ENCODE results near the gene SLC9A3. TPM values are rescaled to one million over a fixed set of nuclear protein-coding genes. Genes with fewer than 3 reads are reported as not detected.

SLC9A3 gene
- total RNA-seq, 4 donors from 2014 or later, result 5.9 to 8.2 (median 7.6) TPM

DNA sequence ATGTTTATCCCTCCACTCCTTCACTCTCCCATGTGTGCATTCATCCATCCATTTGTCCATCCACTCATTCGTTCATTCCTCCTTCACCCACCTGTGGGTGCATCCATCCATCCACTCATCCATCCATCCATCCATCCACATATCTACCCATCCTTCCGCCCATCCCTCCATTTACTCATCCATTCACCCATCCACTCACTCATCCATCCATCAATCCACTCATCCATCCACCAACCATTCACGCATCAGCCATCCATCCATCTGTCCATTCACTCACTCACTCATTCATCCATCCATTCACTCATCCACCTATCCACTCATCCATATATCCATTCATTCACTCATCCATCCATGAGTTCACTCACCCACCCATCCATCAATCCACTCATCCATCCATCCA lies 7.3 kb downstream of the SLC9A3 start:
- H3K9me3 ChIP-seq, result no peaks in the 10 kb centered on the region
- H3K27me3 ChIP-seq, result peaks cover 3% of the 10 kb centered on the region
- intact Hi-C loops (cut with DNase I), result no loop called here
- 93 to 95% methylated on average over 3 of the region's 3 CpGs for WGBS, 2 donors
- no peak overlapping the region for H3K4me3 ChIP-seq (replicated peaks in 1 of 3)
- TF ChIP-seq CTCF (IDR thresholded peaks at IDR 0.05) (no peak), POLR2A (IDR thresholded peaks at IDR 0.05) (no peak)
- DNase-seq, result no peak
- H3K36me3 ChIP-seq, result no peaks in the 10 kb centered on the region
- no peaks in the 10 kb centered on the region for H3K4me1 ChIP-seq
- H3K27ac ChIP-seq, result no peak overlapping the region

DNA sequence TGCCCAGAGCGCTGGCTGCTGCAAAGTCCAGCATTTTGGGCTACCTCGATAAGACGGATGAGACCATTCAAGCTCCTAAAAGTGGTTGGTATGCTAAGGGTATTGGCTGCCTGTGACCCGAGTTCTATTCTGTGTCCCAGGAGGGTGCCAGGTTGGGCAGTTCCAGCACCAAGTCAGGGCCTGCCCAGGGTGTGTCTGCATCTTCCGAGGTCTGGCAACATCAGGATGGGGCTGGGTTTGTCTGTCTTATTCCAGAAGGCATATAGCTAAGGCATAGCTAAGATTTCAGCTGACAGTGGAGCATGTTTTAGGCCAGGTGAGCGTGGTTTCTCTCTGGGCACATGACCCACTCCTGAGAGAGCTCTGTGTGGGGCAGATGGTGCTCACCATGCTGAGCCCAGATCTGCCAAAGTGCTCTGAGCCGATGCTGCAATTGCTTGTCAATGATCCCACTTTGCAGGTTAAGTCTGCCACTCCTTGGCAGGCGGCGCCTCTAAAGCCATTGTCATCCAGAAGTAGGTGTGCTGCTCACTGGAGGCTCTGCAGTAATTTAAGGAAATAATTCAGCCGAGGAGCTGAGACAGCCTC lies 7.8 kb downstream of the SLC9A3 start:
- Histone ChIP-seq H3K27me3 (no peaks in the 10 kb centered on the region), H3K9me3 (no peaks in the 10 kb centered on the region), H3K4me1 (no peaks in the 10 kb centered on the region), H3K36me3 (no peaks in the 10 kb centered on the region), H3K27ac (no peak overlapping the region), H3K4me3 (replicated peaks in 1 of 3) (no peak overlapping the region)
- intact Hi-C loops (cut with DNase I), result no loop called here
- no peak for DNase-seq
- TF ChIP-seq POLR2A (IDR thresholded peaks at IDR 0.05) (no peak), CTCF (IDR thresholded peaks at IDR 0.05) (no peak)
- 74 to 80% methylated on average over 6 to 10 of the region's 10 CpGs for WGBS, 2 donors

DNA sequence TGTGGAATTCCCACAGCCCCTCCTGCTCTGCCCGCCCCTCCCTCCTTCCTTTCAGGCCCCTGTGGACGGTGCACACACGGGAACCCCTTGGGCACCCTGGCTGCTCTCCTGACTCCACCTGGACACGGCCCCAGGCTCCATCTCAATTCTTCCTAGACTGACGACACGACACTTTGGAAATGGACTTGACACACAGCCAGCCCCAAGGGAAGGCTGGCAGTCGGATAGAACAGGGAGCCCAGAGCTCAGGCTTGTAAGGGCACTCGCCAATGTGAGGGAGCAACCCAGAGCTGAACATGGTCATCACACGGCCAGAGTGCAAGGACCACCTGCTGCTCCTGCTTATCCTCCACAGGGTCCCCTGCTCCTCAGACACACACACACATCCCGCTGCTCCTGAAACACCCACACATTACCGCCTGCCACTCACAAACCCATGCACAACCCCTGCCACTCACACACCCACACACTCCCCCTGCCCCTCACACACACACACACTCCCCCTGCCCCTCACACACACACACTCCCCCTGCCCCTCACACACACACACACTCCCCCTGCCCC lies 8.9 kb downstream of the SLC9A3 start:
- no peaks in the 10 kb centered on the region for H3K9me3 ChIP-seq
- TF ChIP-seq CTCF (IDR thresholded peaks at IDR 0.05), result no peak
- no peaks in the 10 kb centered on the region for H3K4me1 ChIP-seq
- no peak for DNase-seq
- H3K4me3 ChIP-seq (replicated peaks in 1 of 3), result no peak overlapping the region
- 26 to 35% methylated on average over 6 to 11 of the region's 11 CpGs for WGBS, 2 donors
- H3K27ac ChIP-seq, result no peak overlapping the region
- intact Hi-C loops (cut with DNase I), result no loop called here
- H3K27me3 ChIP-seq, result no peaks in the 10 kb centered on the region
- H3K36me3 ChIP-seq, result no peaks in the 10 kb centered on the region

GRCh38 chr5:514673-515072 lies 9.6 kb downstream of the SLC9A3 start:
- no peak for TF ChIP-seq POLR2A (IDR thresholded peaks at IDR 0.05)
- TF ChIP-seq CTCF (IDR thresholded peaks at IDR 0.05), result no peak
- no peaks in the 10 kb centered on the region for H3K36me3 ChIP-seq
- WGBS, 2 donors, result 76 to 86% methylated on average over 5 to 7 of the region's 8 CpGs
- no peak overlapping the region for H3K4me3 ChIP-seq (replicated peaks in 1 of 3)
- H3K27me3 ChIP-seq, result no peaks in the 10 kb centered on the region
- no peak overlapping the region for H3K27ac ChIP-seq
- H3K9me3 ChIP-seq, result no peaks in the 10 kb centered on the region
- intact Hi-C loops (cut with DNase I), result no loop called here
- no peaks in the 10 kb centered on the region for H3K4me1 ChIP-seq
- no peak for DNase-seq

- no peak for DNase-seq
- no peaks in the 10 kb centered on the region for H3K36me3 ChIP-seq
- intact Hi-C loops (cut with DNase I), result no loop called here
- no peaks in the 10 kb centered on the region for H3K4me1 ChIP-seq
- H3K27ac ChIP-seq, result no peak overlapping the region
- WGBS, 2 donors, result 66 to 74% methylated on average over 9 to 11 of the region's 12 CpGs
- H3K4me3 ChIP-seq (replicated peaks in 1 of 3), result no peak overlapping the region
- no peaks in the 10 kb centered on the region for H3K9me3 ChIP-seq
- TF ChIP-seq CTCF (IDR thresholded peaks at IDR 0.05), result no peak
- TF ChIP-seq POLR2A (IDR thresholded peaks at IDR 0.05), result no peak
- no peaks in the 10 kb centered on the region for H3K27me3 ChIP-seq
These were observed 10.2 kb downstream of the SLC9A3 start for GRCh38 chr5:514101-514485.
